ENCODE measurements around the gene MCAM. TPM values are rescaled to one million over a fixed set of nuclear protein-coding genes. Genes with fewer than 3 reads are reported as not detected.

The MCAM gene
- total RNA-seq, 1 experiment from 2014 or later = 124 TPM

- H2AFZ ChIP-seq (ENCODE audit: low read length) = peak within 1 kb of the TSS; percentile 91
- intact Hi-C loops (cut with micrococcal nuclease) = loop anchor here (1.0 kb wide), 1 partner anchor 11 kb away; no protein-coding TSS in a partner anchor
- H3K36me3 ChIP-seq (ENCODE audit: low read depth, low read length) = no peaks in the 10 kb centered on the region
- CTCF ChIA-PET = no interaction called here
- H3K4me1 ChIP-seq (ENCODE audit: insufficient read depth, low read length) = peaks cover 42% of the 10 kb centered on the region
- no peaks in the 10 kb centered on the region for H3K27me3 ChIP-seq (ENCODE audit: low read length)
- 0 out of 2 replicates have a peak, but pooled peaks cover 5% of the 10 kb centered on the region for H4K20me1 ChIP-seq (ENCODE audit: low read length)
- peak within 1 kb of the TSS; percentile 87 for H3K4me3 ChIP-seq (ENCODE audit: low read length)
- H3F3A ChIP-seq (ENCODE audit: low read length, unreplicated experiment) = no peaks in the 10 kb centered on the region
- H3K27ac ChIP-seq (ENCODE audit: low read length) = peak within 1 kb of the TSS; percentile 52
- H3K9me3 ChIP-seq (ENCODE audit: low read length) = no peaks in the 10 kb centered on the region
- peak within 1 kb of the TSS; percentile 96 for H3K4me2 ChIP-seq (ENCODE audit: low read length)
- H3K9ac ChIP-seq (ENCODE audit: low read length) = peak within 1 kb of the TSS; percentile 90
- no TSS peak for BruUV-seq (replicated peaks)
- peaks cover 30% of the 10 kb centered on the region for H3K79me2 ChIP-seq (ENCODE audit: low read length)
- ATAC-seq = peak; percentile 80
- no peaks in the 10 kb centered on the region for H3K9me2 ChIP-seq (replicated peaks; ENCODE audit: low read length)
- POLR2A ChIA-PET (ENCODE audit: unreplicated experiment) = no interaction called here
- DNase-seq = peak; percentile 99
- TF ChIP-seq EZH2phosphoT487 (IDR thresholded peaks at IDR 0.05; ENCODE audit: borderline replicate concordance, low read length) = no peak
- no peak for TF ChIP-seq CTCF (conservative IDR thresholded peaks at IDR 0.05; ENCODE audit: low read depth, low read length)
- TF ChIP-seq EZH2 (IDR thresholded peaks at IDR 0.05; ENCODE audit: low read length, unreplicated experiment) = no peak
These were observed 17.4 kb upstream of the MCAM start, which contains the start of gene RNF26 for GRCh38 chr11:119334174-119334930. Gene RNF26, plus strand, starts transcription at chr11:119334527. Its CDS starts 596 bp downstream, at chr11:119335123.

- Histone ChIP-seq H3K4me3 (ENCODE audit: low read length) (no peak overlapping the region), H3K79me2 (ENCODE audit: low read length) (peaks cover 28% of the 10 kb centered on the region), H3K36me3 (ENCODE audit: low read depth, low read length) (no peaks in the 10 kb centered on the region), H3K27ac (ENCODE audit: low read length) (no peak overlapping the region), H3K27me3 (ENCODE audit: low read length) (no peaks in the 10 kb centered on the region), H3K4me2 (ENCODE audit: low read length) (no peak overlapping the region), H3K9me3 (ENCODE audit: low read length) (no peaks in the 10 kb centered on the region), H3K9ac (ENCODE audit: low read length) (no peak overlapping the region), H3K9me2 (replicated peaks; ENCODE audit: low read length) (no peaks in the 10 kb centered on the region), H3K4me1 (ENCODE audit: insufficient read depth, low read length) (peaks cover 29% of the 10 kb centered on the region), H2AFZ (ENCODE audit: low read length) (no peak overlapping the region), H3F3A (ENCODE audit: low read length, unreplicated experiment) (no peaks in the 10 kb centered on the region), H4K20me1 (ENCODE audit: low read length) (no peaks in the 10 kb centered on the region)
- TF ChIP-seq EZH2 (IDR thresholded peaks at IDR 0.05; ENCODE audit: low read length, unreplicated experiment) (no peak), EZH2phosphoT487 (IDR thresholded peaks at IDR 0.05; ENCODE audit: borderline replicate concordance, low read length) (no peak), CTCF (conservative IDR thresholded peaks at IDR 0.05; ENCODE audit: low read depth, low read length) (no peak)
- ChIA-PET CTCF (no interaction called here), POLR2A (ENCODE audit: unreplicated experiment) (no interaction called here)
- no peak for ATAC-seq
- DNase-seq = no peak
- no TSS peak for BruUV-seq (replicated peaks)
- intact Hi-C loops (cut with micrococcal nuclease) = no loop called here
These were observed 15.3 kb upstream of the MCAM start for GRCh38 chr11:119332111-119332765.

DNA sequence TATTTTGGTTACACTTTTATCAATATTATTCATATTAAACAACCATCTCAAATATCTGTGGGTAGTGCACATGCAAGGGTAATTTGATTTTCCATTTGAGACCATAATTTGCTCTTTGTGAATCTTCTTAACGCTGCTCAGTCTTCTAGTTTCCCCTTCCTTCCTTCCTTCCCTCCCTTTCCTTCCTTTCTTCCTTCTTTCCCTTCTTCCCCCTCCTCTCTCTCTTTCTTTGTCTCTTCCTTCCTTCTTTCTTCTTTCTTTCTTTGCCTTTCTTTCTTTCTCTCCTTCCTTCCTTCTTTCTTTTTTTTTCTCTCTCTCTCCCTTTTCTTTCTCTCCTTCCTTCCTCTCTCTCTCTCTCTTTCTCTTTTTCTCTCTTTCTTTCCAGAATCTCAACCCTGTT, 13.3 kb upstream of the MCAM start:
- no TSS peak for BruUV-seq (replicated peaks)
- no peak overlapping the region for H3K27ac ChIP-seq (ENCODE audit: low read length)
- H3K9me3 ChIP-seq (ENCODE audit: low read length) = no peaks in the 10 kb centered on the region
- H2AFZ ChIP-seq (ENCODE audit: low read length) = no peak overlapping the region
- H3K9me2 ChIP-seq (replicated peaks; ENCODE audit: low read length) = no peaks in the 10 kb centered on the region
- no peaks in the 10 kb centered on the region for H3K36me3 ChIP-seq (ENCODE audit: low read depth, low read length)
- DNase-seq (no peak), ATAC-seq (no peak)
- CTCF ChIA-PET = no interaction called here
- H4K20me1 ChIP-seq (ENCODE audit: low read length) = no peaks in the 10 kb centered on the region
- H3K4me3 ChIP-seq (ENCODE audit: low read length) = no peak overlapping the region
- H3K27me3 ChIP-seq (ENCODE audit: low read length) = no peaks in the 10 kb centered on the region
- TF ChIP-seq CTCF (conservative IDR thresholded peaks at IDR 0.05; ENCODE audit: low read depth, low read length) (no peak), EZH2 (IDR thresholded peaks at IDR 0.05; ENCODE audit: low read length, unreplicated experiment) (no peak), EZH2phosphoT487 (IDR thresholded peaks at IDR 0.05; ENCODE audit: borderline replicate concordance, low read length) (no peak)
- peaks cover 8% of the 10 kb centered on the region for H3K79me2 ChIP-seq (ENCODE audit: low read length)
- H3F3A ChIP-seq (ENCODE audit: low read length, unreplicated experiment) = no peaks in the 10 kb centered on the region
- no peak overlapping the region for H3K9ac ChIP-seq (ENCODE audit: low read length)
- H3K4me2 ChIP-seq (ENCODE audit: low read length) = no peak overlapping the region
- H3K4me1 ChIP-seq (ENCODE audit: insufficient read depth, low read length) = peaks cover 9% of the 10 kb centered on the region
- POLR2A ChIA-PET (ENCODE audit: unreplicated experiment) = no interaction called here
- intact Hi-C loops (cut with micrococcal nuclease) = no loop called here
